Lower leg skin (tissue), 3 donors: ENCODE measurements around the gene RAF1.

Experiments used
- POLR2A ChIP-seq, 2 donors: fragments of 450-650 bp; IDR thresholded peaks; one replicate each; pipeline ENCODE4 v1.6.1; 2016 to 2017; ENCODE audit warnings: antibody characterized with exemption in 2 of 2, mild to moderate bottlenecking in 1 of 2, moderate library complexity in 1 of 2
- TF ChIP-seq, protein P1 (sequence below), 3 donors: fragments of 450-650 bp; IDR thresholded peaks; one replicate each; pipeline ENCODE4 v1.5.1; 2016; ENCODE audit warnings: antibody characterized with exemption in 3 of 3, mild to moderate bottlenecking in 3 of 3, moderate library complexity in 2 of 3

DNA sequence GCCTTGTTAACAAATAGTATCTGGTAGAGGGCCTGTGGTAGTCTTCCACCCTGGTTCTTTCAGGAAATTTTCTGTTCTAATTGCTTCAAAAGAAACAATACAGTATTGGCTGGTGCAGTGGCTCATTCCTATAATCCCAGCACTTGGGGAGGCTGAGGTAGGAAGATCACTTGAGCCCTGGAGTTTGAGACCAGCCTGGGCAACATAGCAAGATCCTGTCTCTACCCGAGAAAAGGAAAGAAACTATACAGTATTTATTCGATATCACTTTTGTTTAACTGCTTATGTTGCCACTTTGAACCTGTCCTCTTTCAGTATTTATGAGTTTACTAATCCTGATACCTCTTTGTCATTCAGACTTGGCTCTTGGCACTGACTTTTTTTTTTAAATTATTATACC lies 102.5 kb downstream of the RAF1 start:
- TF ChIP-seq POLR2A (IDR thresholded peaks at IDR 0.05): no peak
- TF ChIP-seq, protein P1, sequence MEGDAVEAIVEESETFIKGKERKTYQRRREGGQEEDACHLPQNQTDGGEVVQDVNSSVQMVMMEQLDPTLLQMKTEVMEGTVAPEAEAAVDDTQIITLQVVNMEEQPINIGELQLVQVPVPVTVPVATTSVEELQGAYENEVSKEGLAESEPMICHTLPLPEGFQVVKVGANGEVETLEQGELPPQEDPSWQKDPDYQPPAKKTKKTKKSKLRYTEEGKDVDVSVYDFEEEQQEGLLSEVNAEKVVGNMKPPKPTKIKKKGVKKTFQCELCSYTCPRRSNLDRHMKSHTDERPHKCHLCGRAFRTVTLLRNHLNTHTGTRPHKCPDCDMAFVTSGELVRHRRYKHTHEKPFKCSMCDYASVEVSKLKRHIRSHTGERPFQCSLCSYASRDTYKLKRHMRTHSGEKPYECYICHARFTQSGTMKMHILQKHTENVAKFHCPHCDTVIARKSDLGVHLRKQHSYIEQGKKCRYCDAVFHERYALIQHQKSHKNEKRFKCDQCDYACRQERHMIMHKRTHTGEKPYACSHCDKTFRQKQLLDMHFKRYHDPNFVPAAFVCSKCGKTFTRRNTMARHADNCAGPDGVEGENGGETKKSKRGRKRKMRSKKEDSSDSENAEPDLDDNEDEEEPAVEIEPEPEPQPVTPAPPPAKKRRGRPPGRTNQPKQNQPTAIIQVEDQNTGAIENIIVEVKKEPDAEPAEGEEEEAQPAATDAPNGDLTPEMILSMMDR (IDR thresholded peaks at IDR 0.05): no peak
